K562 (cell line): ENCODE measurements around the gene SOBP.

ENCODE experiments used
- E2F6 ChIP-seq, 2 experiments: IDR thresholded peaks; 2 replicates each; pipeline ENCODE4 v1.6.1; 2011; ENCODE audit warnings: borderline replicate concordance in 1 of 2, control low read depth in 1 of 2, low read depth in 1 of 2, low read length in 1 of 2, mild to moderate bottlenecking in 1 of 2, mixed read lengths in 1 of 2, moderate library complexity in 1 of 2; ENCODE audit not compliant: insufficient read depth in 1 of 2, insufficient read length in 1 of 2, poor library complexity in 1 of 2, severe bottlenecking in 1 of 2; ENCODE audit errors: extremely low read depth in 1 of 2
- FOXA1 ChIP-seq: fragments of 450-650 bp; IDR thresholded peaks from 2 replicates; pipeline ENCODE4 v1.6.1; 2016; ENCODE audit warnings: mild to moderate bottlenecking, borderline replicate concordance
- FOXP4 ChIP-seq: sonication (generic); formaldehyde crosslinking; IDR thresholded peaks from 2 replicates; pipeline ENCODE4 v1.8.0; 2022; ENCODE audit warnings: mild to moderate bottlenecking, missing genetic modification reagents, borderline replicate concordance
- HBP1 ChIP-seq: fragments of 450-650 bp; formaldehyde crosslinking; IDR thresholded peaks from 2 replicates; pipeline ENCODE4 v1.4.0; 2022; ENCODE audit warnings: missing genetic modification characterization
- HDGF ChIP-seq: fragments of 450-650 bp; IDR thresholded peaks from 2 replicates; pipeline ENCODE4 v1.6.1; 2016
- SMAD3 ChIP-seq: fragments of 450-650 bp; formaldehyde crosslinking; conservative IDR thresholded peaks from 2 replicates; pipeline ENCODE4 v1.4.0; 2020; ENCODE audit warnings: mild to moderate bottlenecking
- ZFP36 ChIP-seq: fragments of 150-350 bp; IDR thresholded peaks from 2 replicates; pipeline ENCODE4 v1.6.1; 2018; ENCODE audit warnings: low read length, low read depth; ENCODE audit not compliant: partially characterized antibody
- ZFP91 ChIP-seq: sonication (generic); formaldehyde crosslinking; IDR thresholded peaks from 2 replicates; pipeline ENCODE4 v1.8.0; 2022; ENCODE audit warnings: mild to moderate bottlenecking, missing genetic modification reagents
- ZNF175 ChIP-seq: fragments of 200-800 bp; sonication (Bioruptor generic); IDR thresholded peaks from 2 replicates; pipeline ENCODE4 v1.6.1; 2016; ENCODE audit warnings: low read depth, mild to moderate bottlenecking, missing genetic modification characterization, missing compliant biosample characterization

GRCh38 chr6:107531868-107532267, 42.0 kb downstream of the SOBP start:
- no peak for TF ChIP-seq ZFP91 (CRISPR knock-in tag)
- TF ChIP-seq FOXP4 (CRISPR knock-in tag) = no peak
- TF ChIP-seq FOXA1 = no peak
- no peak for TF ChIP-seq E2F6 (IDR thresholded peaks at IDR 0.05; ENCODE audit: borderline replicate concordance in 1 of 2, extremely low read depth in 1 of 2, insufficient read depth in 1 of 2, insufficient read length in 1 of 2, low read depth in 1 of 2, low read length in 1 of 2, poor library complexity in 1 of 2, severe bottlenecking in 1 of 2)
- TF ChIP-seq HBP1 (CRISPR knock-in tag) = no peak
- no peak for TF ChIP-seq ZNF175
- no peak for TF ChIP-seq ZFP36
- TF ChIP-seq SMAD3 (CRISPR knock-in tag) = no peak
- TF ChIP-seq HDGF = no peak
